Measurements from ENCODE around the gene STOML1.

The STOML1 gene

GRCh38 chr15:73952171-73952912 lies 39.8 kb downstream of the STOML1 start:
- Histone ChIP-seq H3K27ac (ENCODE audit: low read depth, low read length, poor library complexity, severe bottlenecking) (no peak overlapping the region), H3F3A (ENCODE audit: insufficient read depth, low read length) (no peaks in the 10 kb centered on the region), H3K36me3 (ENCODE audit: insufficient read depth, low read length) (no peaks in the 10 kb centered on the region), H3K79me2 (ENCODE audit: insufficient read depth, low read length) (no peaks in the 10 kb centered on the region), H3K4me2 (ENCODE audit: low read length) (no peak overlapping the region), H3K9me3 (ENCODE audit: low read length) (no peaks in the 10 kb centered on the region), H3K9me2 (ENCODE audit: low read depth, low read length) (no peaks in the 10 kb centered on the region), H2AFZ (ENCODE audit: low read length) (no peak overlapping the region), H3K9ac (ENCODE audit: low read length) (no peak overlapping the region), H3K4me3 (ENCODE audit: low read depth, low read length, poor library complexity, severe bottlenecking) (no peak overlapping the region), H4K20me1 (ENCODE audit: insufficient read depth, low read length) (no peaks in the 10 kb centered on the region), H3K27me3 (ENCODE audit: insufficient read depth, low read length) (0 out of 2 replicates have a peak, but pooled peaks cover under 1% of the 10 kb centered on the region), H3K4me1 (ENCODE audit: insufficient read depth, low read length, severe bottlenecking) (no peaks in the 10 kb centered on the region)
- TF ChIP-seq CTCF (IDR thresholded peaks at IDR 0.05; ENCODE audit: low read length) (no peak), EZH2 (IDR thresholded peaks at IDR 0.05; ENCODE audit: borderline replicate concordance, low read length) (no peak)

GRCh38 chr15:73951601-73952000 lies 40.5 kb downstream of the STOML1 start:
- no peak overlapping the region for H2AFZ ChIP-seq (ENCODE audit: low read length)
- H3K4me1 ChIP-seq (ENCODE audit: insufficient read depth, low read length, severe bottlenecking): no peaks in the 10 kb centered on the region
- H3K9me2 ChIP-seq (ENCODE audit: low read depth, low read length): no peaks in the 10 kb centered on the region
- H3K27ac ChIP-seq (ENCODE audit: low read depth, low read length, poor library complexity, severe bottlenecking): no peak overlapping the region
- H3K79me2 ChIP-seq (ENCODE audit: insufficient read depth, low read length): no peaks in the 10 kb centered on the region
- H3K4me2 ChIP-seq (ENCODE audit: low read length): no peak overlapping the region
- H3K4me3 ChIP-seq (ENCODE audit: low read depth, low read length, poor library complexity, severe bottlenecking): no peak overlapping the region
- H3K9me3 ChIP-seq (ENCODE audit: low read length): no peaks in the 10 kb centered on the region
- H3K9ac ChIP-seq (ENCODE audit: low read length): no peak overlapping the region
- TF ChIP-seq EZH2 (IDR thresholded peaks at IDR 0.05; ENCODE audit: borderline replicate concordance, low read length) (no peak), CTCF (IDR thresholded peaks at IDR 0.05; ENCODE audit: low read length) (no peak)
- H3K36me3 ChIP-seq (ENCODE audit: insufficient read depth, low read length): no peaks in the 10 kb centered on the region
- H3K27me3 ChIP-seq (ENCODE audit: insufficient read depth, low read length): 0 out of 2 replicates have a peak, but pooled peaks cover 4% of the 10 kb centered on the region
- no peaks in the 10 kb centered on the region for H4K20me1 ChIP-seq (ENCODE audit: insufficient read depth, low read length)
- H3F3A ChIP-seq (ENCODE audit: insufficient read depth, low read length): no peaks in the 10 kb centered on the region

- Histone ChIP-seq H2AFZ (ENCODE audit: low read length) (no peak overlapping the region), H3K36me3 (ENCODE audit: insufficient read depth, low read length) (no peaks in the 10 kb centered on the region), H3F3A (ENCODE audit: insufficient read depth, low read length) (no peaks in the 10 kb centered on the region), H3K4me1 (ENCODE audit: insufficient read depth, low read length, severe bottlenecking) (no peaks in the 10 kb centered on the region), H4K20me1 (ENCODE audit: insufficient read depth, low read length) (no peaks in the 10 kb centered on the region), H3K27me3 (ENCODE audit: insufficient read depth, low read length) (0 out of 2 replicates have a peak, but pooled peaks cover 4% of the 10 kb centered on the region), H3K79me2 (ENCODE audit: insufficient read depth, low read length) (no peaks in the 10 kb centered on the region), H3K4me2 (ENCODE audit: low read length) (no peak overlapping the region), H3K4me3 (ENCODE audit: low read depth, low read length, poor library complexity, severe bottlenecking) (no peak overlapping the region), H3K9me2 (ENCODE audit: low read depth, low read length) (no peaks in the 10 kb centered on the region), H3K27ac (ENCODE audit: low read depth, low read length, poor library complexity, severe bottlenecking) (no peak overlapping the region), H3K9ac (ENCODE audit: low read length) (no peak overlapping the region), H3K9me3 (ENCODE audit: low read length) (no peaks in the 10 kb centered on the region)
- TF ChIP-seq CTCF (IDR thresholded peaks at IDR 0.05; ENCODE audit: low read length) (peak; percentile 54), EZH2 (IDR thresholded peaks at IDR 0.05; ENCODE audit: borderline replicate concordance, low read length) (no peak)
Measured at GRCh38 chr15:73950831-73951561, 41.1 kb downstream of the STOML1 start.
